NB4 (cell line): Measurements from ENCODE around the gene CELSR1.

Source experiments
- CTCF ChIP-seq: IDR thresholded peaks from one replicate; pipeline ENCODE4 v1.5.1; 2012; ENCODE audit warnings: low read depth, low read length
- MAX ChIP-seq: IDR thresholded peaks from 2 replicates; pipeline ENCODE4 v1.6.1; 2011; ENCODE audit warnings: low read depth, low read length
- MYC ChIP-seq: IDR thresholded peaks from 2 replicates; pipeline ENCODE4 v1.6.1; 2011; ENCODE audit warnings: low read depth, low read length
- POLR2A ChIP-seq: IDR thresholded peaks from 2 replicates; pipeline ENCODE4 v1.6.1; 2011; ENCODE audit warnings: mild to moderate bottlenecking; ENCODE audit not compliant: insufficient read length; ENCODE audit errors: extremely low read depth

GRCh38 chr22:46515208-46516111, 22.0 kb downstream of the CELSR1 start:
- no peak for TF ChIP-seq CTCF
- TF ChIP-seq POLR2A, result no peak
- TF ChIP-seq MYC, result no peak
- no peak for TF ChIP-seq MAX
